Lower lobe of right lung (tissue), 2 donors: ENCODE data around the gene LRP1. TPM values are rescaled to one million over a fixed set of nuclear protein-coding genes. Genes with fewer than 3 reads are reported as not detected.

Experiments used
- ATAC-seq, 2 donors: fragments of 200-7000 bp; cut with Tn5 transposase; one replicate each; pipeline ENCODE4 v1.9.1; 2020 to 2022; ENCODE audit warnings: mild to moderate bottlenecking in 2 of 2, moderate library complexity in 2 of 2
- DNase-seq: peaks from one replicate; pipeline ENCODE4 v3.0.0-alpha.2; 2020
- H3K27ac ChIP-seq: fragments of 200-600 bp; one replicate; pipeline ENCODE4 v1.8.0; 2022
- H3K27me3 ChIP-seq: fragments of 200-600 bp; one replicate; pipeline ENCODE4 v1.8.0; 2022; ENCODE audit warnings: low read depth
- H3K36me3 ChIP-seq: fragments of 200-600 bp; one replicate; pipeline ENCODE4 v1.8.0; 2022; ENCODE audit warnings: mild to moderate bottlenecking
- H3K4me1 ChIP-seq: fragments of 200-600 bp; one replicate; pipeline ENCODE4 v1.8.0; 2022
- H3K4me3 ChIP-seq: fragments of 200-600 bp; one replicate; pipeline ENCODE4 v1.8.0; 2022; ENCODE audit warnings: mild to moderate bottlenecking
- H3K9me3 ChIP-seq: fragments of 200-600 bp; one replicate; pipeline ENCODE4 v1.8.0; 2022
- CTCF ChIP-seq: fragments of 200-600 bp; IDR thresholded peaks from one replicate; pipeline ENCODE4 v1.8.0; 2022; ENCODE audit warnings: antibody characterized with exemption, mild to moderate bottlenecking
- intact Hi-C: fragments of 100-400 bp; cut with DNase I; formaldehyde crosslinking; loops from one replicate; pipeline ENCODE4 v1.11.0; 2022
- total RNA-seq: library from RNA; stranded (reverse); fragmentation: NEBNext Ultra II Directional; extraction: Animal tissue kit (Norgen Biotek cat#: 25700); gene quantifications from one replicate; pipeline ENCODE4 v1.2.1, GENCODE V29; 2021
- donor health status: DM: no; HTN: yes; CAD: no; lungs with severe emphysema.

Gene LRP1
- total RNA-seq, 1 donor from 2014 or later = 404 TPM

GRCh38 chr12:57096099-57096572 lies 32.1 kb upstream of the LRP1 start:
- intact Hi-C loops = no loop called here
- ATAC-seq (peak in 1 of 2 donors; percentile 49), DNase-seq (no peak)
- H3K4me1 ChIP-seq = peaks cover 36% of the 10 kb centered on the region
- peaks cover 97% of the 10 kb centered on the region for H3K36me3 ChIP-seq
- no peaks in the 10 kb centered on the region for H3K9me3 ChIP-seq
- peak overlapping the region; percentile 36 for H3K27ac ChIP-seq
- no peak overlapping the region for H3K4me3 ChIP-seq
- no peaks in the 10 kb centered on the region for H3K27me3 ChIP-seq
- no peak for TF ChIP-seq CTCF

- Histone ChIP-seq H3K27ac (peak overlapping the region; percentile 36), H3K27me3 (no peaks in the 10 kb centered on the region), H3K9me3 (no peaks in the 10 kb centered on the region), H3K4me3 (no peak overlapping the region), H3K36me3 (peaks cover 97% of the 10 kb centered on the region), H3K4me1 (peaks cover 28% of the 10 kb centered on the region)
- no peak for DNase-seq
- no peak for ATAC-seq
- TF ChIP-seq CTCF = no peak
- intact Hi-C loops = no loop called here
Measured at GRCh38 chr12:57096748-57097553, 31.3 kb upstream of the LRP1 start.

GRCh38 chr12:57097554-57097835 lies 30.8 kb upstream of the LRP1 start:
- Histone ChIP-seq H3K4me1 (peaks cover 22% of the 10 kb centered on the region), H3K27me3 (no peaks in the 10 kb centered on the region), H3K9me3 (no peaks in the 10 kb centered on the region), H3K36me3 (peaks cover 97% of the 10 kb centered on the region), H3K4me3 (no peak overlapping the region), H3K27ac (no peak overlapping the region)
- TF ChIP-seq CTCF = no peak
- ATAC-seq (no peak), DNase-seq (no peak)
- intact Hi-C loops = no loop called here

GRCh38 chr12:57098546-57098945 lies 29.7 kb upstream of the LRP1 start:
- peak overlapping the region; percentile 11 for H3K27ac ChIP-seq
- peaks cover 12% of the 10 kb centered on the region for H3K4me1 ChIP-seq
- TF ChIP-seq CTCF = no peak
- H3K4me3 ChIP-seq = no peak overlapping the region
- no peak for ATAC-seq
- DNase-seq = no peak
- intact Hi-C loops = no loop called here
- H3K27me3 ChIP-seq = no peaks in the 10 kb centered on the region
- peaks cover 97% of the 10 kb centered on the region for H3K36me3 ChIP-seq
- no peaks in the 10 kb centered on the region for H3K9me3 ChIP-seq

DNA sequence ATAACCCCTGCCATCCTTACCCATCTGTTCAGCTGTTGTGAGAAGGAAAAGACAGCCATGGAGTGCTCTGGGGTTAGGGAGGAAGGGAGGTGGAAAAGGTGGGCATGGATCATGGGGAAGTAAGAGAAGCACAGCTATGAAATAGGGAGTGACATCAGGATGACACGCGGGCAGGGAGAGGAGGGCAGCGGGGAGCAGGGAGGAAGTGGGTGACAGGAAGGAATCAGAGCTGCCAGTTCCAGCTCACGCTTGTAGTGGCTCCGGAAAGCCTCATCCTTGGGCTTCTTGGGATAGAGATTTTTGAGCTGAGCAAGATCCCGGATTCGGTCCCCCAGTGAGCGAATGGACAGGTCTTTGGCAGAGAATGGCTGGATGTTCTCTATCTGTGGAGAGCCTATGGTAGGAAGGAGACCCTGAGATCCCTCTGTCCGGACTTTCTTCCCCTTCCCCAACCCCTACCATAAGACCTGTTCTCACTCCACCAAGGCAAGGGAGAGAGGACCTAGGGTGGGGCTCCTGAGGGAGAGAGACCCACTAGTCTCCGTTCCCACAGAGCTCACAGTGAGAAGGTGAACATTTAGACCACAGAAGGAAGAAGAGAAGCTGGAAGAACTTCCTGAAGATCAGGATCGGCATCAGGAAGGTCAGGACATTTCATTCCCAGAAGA lies 29.1 kb upstream of the LRP1 start:
- Histone ChIP-seq H3K4me3 (no peak overlapping the region), H3K36me3 (peaks cover 100% of the 10 kb centered on the region), H3K27me3 (no peaks in the 10 kb centered on the region), H3K27ac (peak overlapping the region; percentile 11), H3K9me3 (no peaks in the 10 kb centered on the region), H3K4me1 (peaks cover 6% of the 10 kb centered on the region)
- intact Hi-C loops = no loop called here
- no peak for DNase-seq
- TF ChIP-seq CTCF = no peak
- ATAC-seq = no peak
